ENCODE measurements around the gene CROCC2.

The CROCC2 gene

DNA sequence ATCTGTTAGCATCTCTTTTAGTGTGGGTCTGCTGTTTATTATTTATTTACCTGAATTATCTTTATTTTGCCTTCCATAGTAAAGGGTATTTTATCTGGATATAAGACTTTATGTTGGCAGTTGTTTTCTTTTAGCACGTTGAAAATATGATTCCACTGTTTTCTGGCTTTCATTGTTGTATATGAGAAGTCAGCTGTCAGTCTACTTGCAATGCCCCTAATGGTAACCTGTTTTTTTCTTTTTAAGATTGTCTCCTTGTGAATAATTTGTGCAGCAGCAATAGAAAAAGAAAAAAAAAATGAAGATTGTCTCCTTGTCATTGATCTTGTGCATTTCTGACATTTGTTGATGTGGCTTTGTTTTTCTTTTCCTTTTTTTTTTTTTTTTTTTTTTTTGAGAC lies 119.5 kb downstream of the CROCC2 start:
- TF ChIP-seq EZH2phosphoT487 (conservative IDR thresholded peaks at IDR 0.05; ENCODE audit: low read length) = no peak
- TF ChIP-seq, protein P1, sequence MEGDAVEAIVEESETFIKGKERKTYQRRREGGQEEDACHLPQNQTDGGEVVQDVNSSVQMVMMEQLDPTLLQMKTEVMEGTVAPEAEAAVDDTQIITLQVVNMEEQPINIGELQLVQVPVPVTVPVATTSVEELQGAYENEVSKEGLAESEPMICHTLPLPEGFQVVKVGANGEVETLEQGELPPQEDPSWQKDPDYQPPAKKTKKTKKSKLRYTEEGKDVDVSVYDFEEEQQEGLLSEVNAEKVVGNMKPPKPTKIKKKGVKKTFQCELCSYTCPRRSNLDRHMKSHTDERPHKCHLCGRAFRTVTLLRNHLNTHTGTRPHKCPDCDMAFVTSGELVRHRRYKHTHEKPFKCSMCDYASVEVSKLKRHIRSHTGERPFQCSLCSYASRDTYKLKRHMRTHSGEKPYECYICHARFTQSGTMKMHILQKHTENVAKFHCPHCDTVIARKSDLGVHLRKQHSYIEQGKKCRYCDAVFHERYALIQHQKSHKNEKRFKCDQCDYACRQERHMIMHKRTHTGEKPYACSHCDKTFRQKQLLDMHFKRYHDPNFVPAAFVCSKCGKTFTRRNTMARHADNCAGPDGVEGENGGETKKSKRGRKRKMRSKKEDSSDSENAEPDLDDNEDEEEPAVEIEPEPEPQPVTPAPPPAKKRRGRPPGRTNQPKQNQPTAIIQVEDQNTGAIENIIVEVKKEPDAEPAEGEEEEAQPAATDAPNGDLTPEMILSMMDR (IDR thresholded peaks at IDR 0.05; ENCODE audit: insufficient read depth, low read length, poor library complexity, severe bottlenecking) = no peak
- H4K20me1 ChIP-seq (ENCODE audit: low read depth, low read length) = no peaks in the 10 kb centered on the region

DNA sequence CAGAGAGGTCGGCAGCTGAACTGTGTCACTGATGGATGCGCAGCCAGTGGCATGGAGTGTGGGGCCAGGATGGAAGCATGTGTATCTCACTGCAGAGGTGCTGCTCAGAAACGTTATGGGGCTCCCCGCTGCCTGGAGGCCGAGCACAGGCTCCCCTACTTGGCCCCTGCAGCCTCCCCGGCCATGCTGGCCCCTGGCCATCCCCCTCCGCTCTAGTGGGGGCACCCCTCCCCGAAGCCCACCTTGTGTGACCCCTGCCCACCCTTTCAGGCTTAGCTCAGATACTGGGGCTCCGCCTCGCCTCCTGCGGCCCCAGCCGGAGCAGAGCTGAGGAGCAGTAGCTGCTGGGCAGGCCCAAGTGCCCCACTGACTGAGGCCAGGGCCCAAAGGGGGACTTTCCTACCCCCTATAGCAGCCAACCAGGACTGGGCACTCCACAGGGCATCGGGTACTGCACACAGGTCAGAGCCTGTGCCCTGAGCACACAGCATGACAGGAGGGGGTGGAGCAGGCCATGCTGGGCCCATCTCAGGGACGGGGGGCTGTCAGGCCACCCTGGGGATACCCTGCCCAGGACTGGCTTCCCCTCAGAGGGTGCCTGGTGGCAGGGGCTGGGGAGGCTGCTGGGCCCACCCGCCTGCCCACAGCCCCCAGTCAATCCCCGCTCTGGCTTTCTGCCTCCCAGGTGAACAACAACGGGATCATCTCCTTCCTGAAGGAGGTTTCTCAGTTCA lies 123.6 kb downstream of the CROCC2 start:
- H3K36me3 ChIP-seq (ENCODE audit: low read length) = no peaks in the 10 kb centered on the region; the same call in 1 of the 2 replicates
- H3K4me3 ChIP-seq (ENCODE audit: insufficient read depth, low read length, poor library complexity, severe bottlenecking) = no peak overlapping the region
- H3K9me3 ChIP-seq (ENCODE audit: insufficient read depth, low read length) = peaks cover 12% of the 10 kb centered on the region
- H3F3A ChIP-seq (ENCODE audit: insufficient read depth) = no peaks in the 10 kb centered on the region
- H3K9ac ChIP-seq (ENCODE audit: low read length) = no peak overlapping the region
- 0 out of 2 replicates have a peak, but pooled peaks cover 4% of the 10 kb centered on the region for H3K27me3 ChIP-seq (ENCODE audit: low read length)
- no peak overlapping the region for H3K4me2 ChIP-seq (ENCODE audit: low read depth, low read length, poor library complexity, severe bottlenecking)
- H3K9me2 ChIP-seq (replicated peaks; ENCODE audit: insufficient read depth, low read length) = no peaks in the 10 kb centered on the region
- H3K27ac ChIP-seq (ENCODE audit: low read depth, low read length) = no peak overlapping the region
- H4K20me1 ChIP-seq (ENCODE audit: low read depth, low read length) = no peaks in the 10 kb centered on the region
- H3K79me2 ChIP-seq (ENCODE audit: insufficient read depth, low read length) = no peaks in the 10 kb centered on the region
- no peak overlapping the region for H2AFZ ChIP-seq (ENCODE audit: low read depth, low read length, severe bottlenecking)
- TF ChIP-seq EZH2phosphoT487 (conservative IDR thresholded peaks at IDR 0.05; ENCODE audit: low read length) = no peak
- TF ChIP-seq, protein P1 (IDR thresholded peaks at IDR 0.05; ENCODE audit: insufficient read depth, low read length, poor library complexity, severe bottlenecking) = no peak

More for the DNA sequence above, 119.5 kb downstream of the CROCC2 start:
- no peak overlapping the region for H3K27ac ChIP-seq (ENCODE audit: low read depth, low read length)
- no peak overlapping the region for H3K4me3 ChIP-seq (ENCODE audit: insufficient read depth, low read length, poor library complexity, severe bottlenecking)
- no peak overlapping the region for H3K4me2 ChIP-seq (ENCODE audit: low read depth, low read length, poor library complexity, severe bottlenecking)
- no peak overlapping the region for H2AFZ ChIP-seq (ENCODE audit: low read depth, low read length, severe bottlenecking)
- peaks cover 12% of the 10 kb centered on the region for H3K9me3 ChIP-seq (ENCODE audit: insufficient read depth, low read length)
- H3K9ac ChIP-seq (ENCODE audit: low read length) = no peak overlapping the region
- 0 out of 2 replicates have a peak, but pooled peaks cover 4% of the 10 kb centered on the region for H3K27me3 ChIP-seq (ENCODE audit: low read length)
- no peaks in the 10 kb centered on the region; the same call in 1 of the 2 replicates for H3K36me3 ChIP-seq (ENCODE audit: low read length)
- H3K79me2 ChIP-seq (ENCODE audit: insufficient read depth, low read length) = no peaks in the 10 kb centered on the region
- no peaks in the 10 kb centered on the region for H3K9me2 ChIP-seq (replicated peaks; ENCODE audit: insufficient read depth, low read length)
- no peaks in the 10 kb centered on the region for H3F3A ChIP-seq (ENCODE audit: insufficient read depth)

DNA sequence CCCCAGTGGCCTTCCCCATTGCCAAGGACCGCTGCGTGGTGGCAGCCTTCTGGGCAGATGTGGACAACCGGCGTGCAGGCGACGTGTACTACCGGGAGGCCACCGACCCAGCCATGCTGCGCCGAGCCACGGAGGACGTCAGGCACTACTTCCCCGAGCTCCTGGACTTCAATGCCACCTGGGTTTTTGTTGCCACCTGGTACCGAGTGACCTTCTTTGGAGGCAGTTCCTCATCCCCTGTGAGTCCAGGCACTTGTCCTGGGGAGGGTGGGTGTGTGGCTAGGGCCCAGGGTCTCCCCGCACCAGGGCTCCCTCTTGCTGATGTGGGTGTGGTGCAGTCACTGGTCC lies 124.2 kb downstream of the CROCC2 start:
- peaks cover 12% of the 10 kb centered on the region for H3K9me3 ChIP-seq (ENCODE audit: insufficient read depth, low read length)
- no peak overlapping the region for H2AFZ ChIP-seq (ENCODE audit: low read depth, low read length, severe bottlenecking)
- no peaks in the 10 kb centered on the region for H3K79me2 ChIP-seq (ENCODE audit: insufficient read depth, low read length)
- no peak for TF ChIP-seq EZH2phosphoT487 (conservative IDR thresholded peaks at IDR 0.05; ENCODE audit: low read length)
- TF ChIP-seq, protein P1 (IDR thresholded peaks at IDR 0.05; ENCODE audit: insufficient read depth, low read length, poor library complexity, severe bottlenecking) = no peak
- H3K27me3 ChIP-seq (ENCODE audit: low read length) = 0 out of 2 replicates have a peak, but pooled peaks cover 4% of the 10 kb centered on the region
- H3K9ac ChIP-seq (ENCODE audit: low read length) = no peak overlapping the region
- no peaks in the 10 kb centered on the region for H3K9me2 ChIP-seq (replicated peaks; ENCODE audit: insufficient read depth, low read length)
- H3K4me3 ChIP-seq (ENCODE audit: insufficient read depth, low read length, poor library complexity, severe bottlenecking) = no peak overlapping the region
- H3K4me2 ChIP-seq (ENCODE audit: low read depth, low read length, poor library complexity, severe bottlenecking) = no peak overlapping the region
- no peaks in the 10 kb centered on the region for H3F3A ChIP-seq (ENCODE audit: insufficient read depth)
- H3K27ac ChIP-seq (ENCODE audit: low read depth, low read length) = no peak overlapping the region
- no peaks in the 10 kb centered on the region for H4K20me1 ChIP-seq (ENCODE audit: low read depth, low read length)
- no peaks in the 10 kb centered on the region; the same call in 1 of the 2 replicates for H3K36me3 ChIP-seq (ENCODE audit: low read length)
